GM19467 (cell line): ENCODE results near the gene ISM1.

Source experiments
- ATAC-seq: cut with Tn5 transposase; IDR thresholded peaks from one replicate; pipeline ENCODE4 v1.9.1; 2021; ENCODE audit warnings: mild to moderate bottlenecking, moderate library complexity; ENCODE audit not compliant: unreplicated experiment

ISM1 gene

GRCh38 chr20:13220904-13221297, at the start of gene ISM1:
Gene ISM1 (plus strand): TSS chr20:13221274. CDS start chr20:13221777, 503 bp downstream.
- peak; percentile 13 for ATAC-seq

- ATAC-seq, result no peak
Measured at GRCh38 chr20:13173201-13173600, 47.9 kb upstream of the ISM1 start.

GRCh38 chr20:13174402-13174801, 46.7 kb upstream of the ISM1 start:
- no peak for ATAC-seq

GRCh38 chr20:13180986-13181889, 39.8 kb upstream of the ISM1 start:
- ATAC-seq, result no peak

- no peak for ATAC-seq
Measured at GRCh38 chr20:13183005-13183404, 38.1 kb upstream of the ISM1 start.

- ATAC-seq, result no peak
Measured at GRCh38 chr20:13186043-13186774, 34.9 kb upstream of the ISM1 start.

GRCh38 chr20:13187899-13188298, 33.2 kb upstream of the ISM1 start:
- ATAC-seq, result no peak

GRCh38 chr20:13199279-13199678, 21.8 kb upstream of the ISM1 start:
- ATAC-seq, result no peak

- ATAC-seq, result no peak
Measured at GRCh38 chr20:13200767-13201500, 20.1 kb upstream of the ISM1 start.

GRCh38 chr20:13202565-13202964, 18.5 kb upstream of the ISM1 start:
- no peak for ATAC-seq

GRCh38 chr20:13205425-13205824, 15.6 kb upstream of the ISM1 start:
- ATAC-seq, result no peak

- no peak for ATAC-seq
Measured at GRCh38 chr20:13205848-13206434, 15.1 kb upstream of the ISM1 start.

GRCh38 chr20:13207016-13207415, 14.1 kb upstream of the ISM1 start:
- no peak for ATAC-seq

GRCh38 chr20:13211956-13212618, 9.0 kb upstream of the ISM1 start:
- no peak for ATAC-seq

GRCh38 chr20:13212750-13213149, 8.3 kb upstream of the ISM1 start:
- ATAC-seq, result no peak

GRCh38 chr20:13213335-13213734, 7.7 kb upstream of the ISM1 start:
- ATAC-seq, result no peak

- ATAC-seq, result no peak
Measured at GRCh38 chr20:13216533-13216932, 4.5 kb upstream of the ISM1 start.

GRCh38 chr20:13219327-13220193, 1.5 kb upstream of the ISM1 start:
- no peak for ATAC-seq

- no peak for ATAC-seq
Measured at GRCh38 chr20:13220194-13220903, 725 bp upstream of the ISM1 start.
